A673 (cell line): ENCODE results near the gene POP4. TPM values are rescaled to one million over a fixed set of nuclear protein-coding genes. Genes with fewer than 3 reads are reported as not detected.

ENCODE experiments used
- BruUV-seq: library from RNA; stranded (reverse); fragments of 400-500 nt; replicated peaks from 2 replicates; lab custom pipeline; 2021; lab: Mats Ljungman, UMichigan
- CTCF ChIA-PET: fragments of 300-600 bp; sonication (Branson Sonifier 250); formaldehyde crosslinking; loops from one replicate; lab custom pipeline; 2022; ENCODE audit warnings: antibody characterized with exemption; lab: Charles Lee
- POLR2A ChIA-PET: fragments of 300-600 bp; sonication (Branson Sonifier 250); formaldehyde crosslinking; loops from one replicate; lab custom pipeline; 2022; ENCODE audit warnings: antibody characterized with exemption; ENCODE audit not compliant: low non-redundant PET; lab: Charles Lee
- DNase-seq: peaks from one replicate; pipeline ENCODE4 v3.0.0-alpha.2; 2015; ENCODE audit warnings: low spot score
- H3K27ac ChIP-seq: fragments of 200-600 bp; sonication (generic); 2 replicates; pipeline ENCODE4 v1.5.1; 2016; ENCODE audit warnings: mixed run types, low read depth, mild to moderate bottlenecking, mixed read lengths, antibody characterized with exemption, low read length; ENCODE audit not compliant: poor library complexity, severe bottlenecking
- H3K27me3 ChIP-seq: fragments of 200-600 bp; sonication (generic); replicated peaks from 2 replicates; pipeline ENCODE4 v1.6.1; 2017; ENCODE audit warnings: mixed run types, low read depth, mild to moderate bottlenecking, mixed read lengths, antibody characterized with exemption, low read length; ENCODE audit not compliant: insufficient read depth, poor library complexity
- H3K36me3 ChIP-seq: fragments of 200-600 bp; sonication (generic); 2 replicates; pipeline ENCODE4 v1.6.1; 2016; ENCODE audit warnings: mixed run types, mild to moderate bottlenecking, mixed read lengths, antibody characterized with exemption, low read length; ENCODE audit not compliant: insufficient read depth, poor library complexity, severe bottlenecking
- H3K4me1 ChIP-seq: fragments of 200-600 bp; sonication (generic); 2 replicates; pipeline ENCODE4 v1.6.1; 2017; ENCODE audit warnings: mixed run types, mild to moderate bottlenecking, mixed read lengths, antibody characterized with exemption, low read length; ENCODE audit not compliant: insufficient read depth, poor library complexity, severe bottlenecking
- H3K4me3 ChIP-seq: fragments of 200-600 bp; sonication (generic); 2 replicates; pipeline ENCODE4 v1.5.1; 2016; ENCODE audit warnings: low read depth, mixed run types, mild to moderate bottlenecking, mixed read lengths, low read length; ENCODE audit not compliant: poor library complexity, severe bottlenecking
- H3K9me3 ChIP-seq: fragments of 200-600 bp; sonication (generic); 2 replicates; pipeline ENCODE4 v1.6.1; 2016; ENCODE audit warnings: mixed run types, low read depth, mild to moderate bottlenecking, mixed read lengths, antibody characterized with exemption, low read length; ENCODE audit not compliant: poor library complexity, severe bottlenecking
- EZH2 ChIP-seq: fragments of 200-600 bp; sonication (generic); IDR thresholded peaks from 2 replicates; pipeline ENCODE4 v1.6.1; 2017; ENCODE audit warnings: borderline replicate concordance, low read depth, mild to moderate bottlenecking, mixed read lengths, antibody characterized with exemption, low read length; ENCODE audit not compliant: poor library complexity, severe bottlenecking
- intact Hi-C: fragments of 100-400 bp; cut with micrococcal nuclease; formaldehyde crosslinking; loops from one replicate; pipeline ENCODE4 v1.10.0; 2022; ENCODE audit not compliant: unreplicated experiment
- total RNA-seq: library from RNA; stranded (reverse); gene quantifications from 2 replicates; pipeline ENCODE4 v1.2.3, GENCODE V29; 2021
- TF ChIP-seq, protein P1 (sequence below): fragments of 300-800, 200-600 bp; sonication (generic); conservative IDR thresholded peaks from 2 replicates; pipeline ENCODE4 v1.5.1; 2017; ENCODE audit warnings: low read depth, mild to moderate bottlenecking, antibody characterized with exemption, low read length, moderate library complexity, mixed read lengths

Gene POP4
- total RNA-seq, 1 experiment from 2014 or later, result 70.6 TPM

DNA sequence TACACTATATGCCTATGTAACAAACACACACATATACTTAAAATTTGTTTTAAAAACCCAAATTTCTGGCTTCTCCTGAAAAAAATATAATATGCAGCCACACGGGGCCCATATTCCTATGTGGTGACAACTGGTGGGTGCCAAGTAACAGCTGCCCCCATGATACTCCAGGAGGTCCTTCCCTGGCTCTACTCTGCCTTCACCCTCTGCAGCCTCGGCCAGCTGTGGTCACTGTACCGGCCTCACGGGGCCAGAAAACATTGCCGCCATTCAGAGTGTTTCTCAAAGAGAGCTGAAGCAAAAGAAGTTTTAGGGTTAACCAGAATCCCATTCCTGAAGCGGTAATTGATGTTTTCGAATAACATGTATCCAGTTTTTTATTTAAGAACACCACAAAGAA lies 32.6 kb upstream of the POP4 start:
- intact Hi-C loops, result no loop called here

DNA sequence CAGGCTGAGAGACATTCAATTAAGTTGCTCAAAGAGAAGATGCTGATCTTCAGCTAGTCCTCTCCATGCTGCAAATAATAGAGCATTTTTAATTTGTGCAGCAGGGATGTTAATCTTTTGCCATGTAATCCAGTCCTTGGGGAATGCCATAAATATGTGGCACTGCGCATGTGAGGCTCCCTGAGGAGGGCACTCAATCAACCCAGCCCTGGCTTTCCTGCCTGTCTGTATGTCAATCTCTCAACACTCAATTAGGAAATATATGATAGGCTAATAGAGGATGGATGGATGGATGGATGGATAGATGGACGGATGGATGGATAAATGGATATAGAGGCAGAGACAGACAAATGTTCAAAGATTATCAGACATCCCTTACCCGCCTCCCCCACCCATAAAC lies 31.6 kb upstream of the POP4 start:
- H3K27ac ChIP-seq, result no peak overlapping the region
- ChIA-PET CTCF (no interaction called here), POLR2A (no interaction called here)
- TF ChIP-seq EZH2, result no peak
- TF ChIP-seq, protein P1, sequence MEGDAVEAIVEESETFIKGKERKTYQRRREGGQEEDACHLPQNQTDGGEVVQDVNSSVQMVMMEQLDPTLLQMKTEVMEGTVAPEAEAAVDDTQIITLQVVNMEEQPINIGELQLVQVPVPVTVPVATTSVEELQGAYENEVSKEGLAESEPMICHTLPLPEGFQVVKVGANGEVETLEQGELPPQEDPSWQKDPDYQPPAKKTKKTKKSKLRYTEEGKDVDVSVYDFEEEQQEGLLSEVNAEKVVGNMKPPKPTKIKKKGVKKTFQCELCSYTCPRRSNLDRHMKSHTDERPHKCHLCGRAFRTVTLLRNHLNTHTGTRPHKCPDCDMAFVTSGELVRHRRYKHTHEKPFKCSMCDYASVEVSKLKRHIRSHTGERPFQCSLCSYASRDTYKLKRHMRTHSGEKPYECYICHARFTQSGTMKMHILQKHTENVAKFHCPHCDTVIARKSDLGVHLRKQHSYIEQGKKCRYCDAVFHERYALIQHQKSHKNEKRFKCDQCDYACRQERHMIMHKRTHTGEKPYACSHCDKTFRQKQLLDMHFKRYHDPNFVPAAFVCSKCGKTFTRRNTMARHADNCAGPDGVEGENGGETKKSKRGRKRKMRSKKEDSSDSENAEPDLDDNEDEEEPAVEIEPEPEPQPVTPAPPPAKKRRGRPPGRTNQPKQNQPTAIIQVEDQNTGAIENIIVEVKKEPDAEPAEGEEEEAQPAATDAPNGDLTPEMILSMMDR, result no peak
- no peaks in the 10 kb centered on the region for H3K36me3 ChIP-seq
- BruUV-seq, result no TSS peak
- no peaks in the 10 kb centered on the region for H3K9me3 ChIP-seq
- intact Hi-C loops, result no loop called here
- H3K27me3 ChIP-seq, result peaks cover 69% of the 10 kb centered on the region
- H3K4me3 ChIP-seq, result no peak overlapping the region
- H3K4me1 ChIP-seq, result no peaks in the 10 kb centered on the region
- no peak for DNase-seq

More for the DNA sequence above, 32.6 kb upstream of the POP4 start:
- BruUV-seq, result no TSS peak
- H3K36me3 ChIP-seq, result no peaks in the 10 kb centered on the region
- H3K27ac ChIP-seq, result no peak overlapping the region
- no peaks in the 10 kb centered on the region for H3K9me3 ChIP-seq
- no peak overlapping the region for H3K4me3 ChIP-seq
- peaks cover 72% of the 10 kb centered on the region for H3K27me3 ChIP-seq
- no peaks in the 10 kb centered on the region for H3K4me1 ChIP-seq
- DNase-seq, result no peak
- TF ChIP-seq, protein P1, result no peak
- no peak for TF ChIP-seq EZH2
- ChIA-PET CTCF (no interaction called here), POLR2A (no interaction called here)

DNA sequence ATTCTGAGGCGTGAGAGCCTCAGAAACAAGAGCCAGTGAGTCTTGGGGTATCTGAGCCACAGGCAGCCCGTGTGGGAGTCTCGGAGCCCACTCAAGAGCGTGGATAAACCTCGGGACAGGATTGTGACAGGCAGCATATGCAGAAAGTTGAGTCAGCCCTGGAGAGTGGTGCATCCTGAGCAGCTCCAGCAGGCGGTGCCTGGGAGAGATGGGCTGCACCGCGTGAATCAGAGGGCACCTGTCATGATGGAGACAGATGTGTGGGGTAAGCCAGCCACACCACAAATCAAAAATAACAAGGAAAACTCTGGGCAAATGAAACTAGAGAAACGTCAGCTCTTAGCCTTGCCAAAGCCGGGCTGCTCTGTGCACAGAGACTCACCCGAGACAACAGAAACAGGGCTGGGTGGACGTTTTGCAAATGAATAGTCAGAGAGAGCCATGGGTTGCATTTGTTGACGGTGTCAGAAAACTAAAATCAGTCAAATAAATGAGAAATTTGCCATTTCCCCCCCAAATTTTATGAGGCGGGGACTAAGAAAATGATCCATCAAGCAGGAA lies 30.0 kb upstream of the POP4 start:
- POLR2A ChIA-PET, result interaction anchor here (0.7 kb wide), 1 partner anchor 27 kb away, joined by 4 read pairs; no protein-coding TSS in a partner anchor
- CTCF ChIA-PET, result no interaction called here

More for the DNA sequence above, 30.0 kb upstream of the POP4 start:
- Histone ChIP-seq H3K27me3 (peaks cover 66% of the 10 kb centered on the region), H3K4me1 (no peaks in the 10 kb centered on the region), H3K36me3 (no peaks in the 10 kb centered on the region), H3K9me3 (no peaks in the 10 kb centered on the region), H3K4me3 (no peak overlapping the region), H3K27ac (no peak overlapping the region)
- TF ChIP-seq, protein P1, result no peak
- no peak for TF ChIP-seq EZH2
- no peak for DNase-seq
- BruUV-seq, result no TSS peak
- intact Hi-C loops, result no loop called here
